A549 treated with RU486 at 1 μM for 4 hours (cell line): ENCODE results near the gene DHX38. TPM values are rescaled to one million over a fixed set of nuclear protein-coding genes. Genes with fewer than 3 reads are reported as not detected.

Source experiments
- total RNA-seq: library from RNA; stranded (reverse); fragments of 200-300 nt; extraction: Qiagen RNA extraction; gene quantifications from 5 replicates; pipeline ENCODE4 v1.2.3, GENCODE V29; 2022; ENCODE audit warnings: low read depth

DHX38 gene
- 49.1 to 51.5 TPM (median 50.7 TPM) in 5 replicates for total RNA-seq

DNA sequence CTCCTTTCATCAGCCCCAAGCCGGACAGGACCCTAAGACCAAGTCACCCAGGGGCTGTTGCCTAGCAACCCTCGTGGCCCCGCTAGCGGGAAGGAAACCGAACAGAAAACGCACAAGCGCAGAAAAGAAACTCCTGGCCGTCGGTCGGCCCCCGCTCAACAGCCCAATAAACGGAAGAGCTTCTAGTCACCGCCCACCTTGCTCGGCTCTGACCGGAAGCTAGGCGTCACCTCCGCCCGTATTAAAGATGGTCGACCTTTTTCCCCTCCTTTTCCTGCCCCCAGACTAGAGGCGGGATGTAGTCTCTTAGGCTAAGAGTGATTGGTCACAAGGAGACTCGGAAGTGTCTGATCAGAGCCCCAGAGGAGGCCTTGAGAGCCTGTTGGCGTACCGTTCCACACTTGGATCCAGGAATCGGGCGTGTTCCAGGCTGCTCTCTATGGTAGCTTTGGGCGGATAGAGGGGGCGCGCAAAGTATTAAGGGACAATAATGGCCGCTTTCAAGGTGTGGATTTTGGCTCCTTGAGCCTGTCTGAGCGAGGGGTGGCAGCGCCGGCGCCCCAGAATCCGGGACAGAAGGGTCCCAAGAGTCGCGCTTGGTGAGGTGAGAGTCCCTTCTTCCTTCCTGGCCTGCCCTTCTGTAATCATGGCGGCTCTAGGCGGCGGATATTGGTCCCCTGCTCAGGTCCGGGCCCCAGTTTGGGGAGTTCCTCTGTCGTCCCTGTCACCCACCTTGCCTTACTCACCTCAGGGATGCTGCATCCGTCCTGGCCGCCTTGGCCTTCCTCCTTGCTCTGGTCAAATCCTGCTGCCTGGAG is at the start of gene DHX38, which contains the start of gene TXNL4B:
TSS of gene DHX38 (plus strand) at position 400 of the 818 bp plus-strand sequence. CDS start 2,311 bp downstream, outside the sequence.
TSS of gene TXNL4B (minus strand) at position 173 of the 818 bp plus-strand sequence. CDS start 2,871 bp downstream, outside the sequence.

DNA sequence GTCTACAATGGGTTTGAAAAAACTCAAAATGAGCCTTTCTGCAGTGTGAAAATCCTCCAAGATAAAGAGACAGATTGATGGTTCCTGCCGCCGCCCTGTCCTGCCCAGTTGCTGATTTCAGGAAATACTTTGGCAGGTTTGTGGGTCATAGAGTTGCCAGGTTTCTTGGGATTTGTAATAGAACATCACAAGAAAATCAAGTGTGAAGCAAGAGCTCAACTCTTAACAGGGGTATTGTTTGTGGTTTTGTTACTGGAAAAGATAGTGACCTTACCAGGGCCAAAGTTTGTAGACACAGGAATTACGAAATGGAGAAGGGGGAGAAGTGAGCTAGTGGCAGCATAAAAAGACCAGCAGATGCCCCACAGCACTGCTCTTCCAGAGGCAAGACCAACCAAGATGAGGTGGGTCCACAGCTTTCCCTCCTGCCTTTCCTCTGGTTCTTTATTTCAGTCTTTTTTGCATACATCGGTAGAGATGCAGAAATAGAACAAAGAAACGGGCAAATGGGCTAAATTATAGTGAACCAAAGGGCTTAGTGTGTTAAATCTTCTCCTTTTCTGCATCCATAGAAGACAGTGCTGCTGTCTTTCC is 39.3 kb upstream of the DHX38 start, which contains the start of gene HP:
TSS of gene HP (plus strand) at position 252 of the 594 bp plus-strand sequence. CDS start at position 400, 148 bp downstream.

Other genes starting within 250 kb of the DHX38 start
- gene ATXN1L, start 247.9 kb upstream of the DHX38 start, total RNA-seq, result 12.9 to 18.0 TPM (median 17.1 TPM) in 5 replicates
- 4.0 to 4.8 TPM (median 4.4 TPM) in 5 replicates for gene ZNF821, start 209.7 kb upstream of the DHX38 start, total RNA-seq
- gene IST1, start 198.3 kb upstream of the DHX38 start, total RNA-seq, result 163 to 213 TPM (median 171 TPM) in 5 replicates
- gene PKD1L3, start 93.4 kb upstream of the DHX38 start, total RNA-seq, result not detected in 5 replicates
- gene DHODH, start 85.1 kb upstream of the DHX38 start, total RNA-seq, result 12.2 to 16.2 TPM (median 13.4 TPM) in 5 replicates
- not detected in 5 replicates for gene HP, start 39.3 kb upstream of the DHX38 start, total RNA-seq
- gene HPR, start 30.6 kb upstream of the DHX38 start, total RNA-seq, result not detected in 5 replicates
- gene TXNL4B, start 227 bp upstream of the DHX38 start, total RNA-seq, result 18.5 to 27.6 TPM (median 20.6 TPM) in 5 replicates
- 0.05 to 0.14 TPM (median 0.13 TPM) in 3 of 5 replicates, not detected in the others for gene PMFBP1, start 78.3 kb downstream of the DHX38 start, total RNA-seq